ENCODE data around the gene FNDC3B.

- no peak for TF ChIP-seq ZBTB7A (tag by site-specific recombination; IDR thresholded peaks at IDR 0.05; ENCODE audit: low read depth)
- TF ChIP-seq ZNF837 (tag by site-specific recombination; IDR thresholded peaks at IDR 0.05) = no peak
- TF ChIP-seq CTCF (tag by site-specific recombination; IDR thresholded peaks at IDR 0.05) = no peak
- no peak for TF ChIP-seq ZFP41 (tag by site-specific recombination; IDR thresholded peaks at IDR 0.05; ENCODE audit: borderline replicate concordance)
- TF ChIP-seq ZNF433 (tag by site-specific recombination; IDR thresholded peaks at IDR 0.05; ENCODE audit: low read depth) = no peak
- no peak for TF ChIP-seq REST (tag by site-specific recombination; IDR thresholded peaks at IDR 0.05)
- no peak for TF ChIP-seq ZBTB1 (tag by site-specific recombination; IDR thresholded peaks at IDR 0.05)
- TF ChIP-seq ZNF37A (tag by site-specific recombination; IDR thresholded peaks at IDR 0.05) = no peak
- TF ChIP-seq ZNF211 (tag by site-specific recombination; IDR thresholded peaks at IDR 0.05; ENCODE audit: low read depth) = no peak
- no peak for TF ChIP-seq ZNF777 (tag by site-specific recombination; IDR thresholded peaks at IDR 0.05; ENCODE audit: borderline replicate concordance)
- TF ChIP-seq ZSCAN5A (tag by site-specific recombination; IDR thresholded peaks at IDR 0.05) = no peak
- TF ChIP-seq ZNF426 (tag by site-specific recombination; IDR thresholded peaks at IDR 0.05) = no peak
Observed at GRCh38 chr3:172089250-172089649, 49.9 kb downstream of the FNDC3B start.
